ENCODE results near the gene MED23.

- TF ChIP-seq CTCF (conservative IDR thresholded peaks at IDR 0.05; ENCODE audit: low read depth, low read length) = no peak
- TF ChIP-seq EZH2 (IDR thresholded peaks at IDR 0.05; ENCODE audit: low read length, unreplicated experiment) = no peak
- no peak for TF ChIP-seq EZH2phosphoT487 (IDR thresholded peaks at IDR 0.05; ENCODE audit: borderline replicate concordance, low read length)
Measured at GRCh38 chr6:131655387-131655786, 27.3 kb upstream of the MED23 start.

Data from PC-3 (cell line).